Activated gamma-delta T cell treated with anti-CD3 and anti-CD28 coated beads, Interleukin-2, amount 50 U/mL, for 16 hours (primary cell): Measurements from ENCODE around the gene ESPNL.
"Not testable (repeated sequence)": the region's sequence is repeated elsewhere in the genome, so short reads cannot be mapped to it uniquely, and the experiment has no call there.

ENCODE experiments used
- DNase-seq: peaks from one replicate; pipeline ENCODE4 v3.0.0-alpha.2; 2020; ENCODE audit warnings: low read depth

The ESPNL gene

GRCh38 chr2:238100049-238100820 is at the start of gene ESPNL:
TSS of gene ESPNL (plus strand) at chr2:238100340. CDS start at chr2:238100420, 80 bp downstream.
- DNase-seq: no peak

GRCh38 chr2:238053191-238053776 is 46.9 kb upstream of the ESPNL start:
- no peak for DNase-seq

- no peak for DNase-seq
Observed at GRCh38 chr2:238055841-238056240, 44.3 kb upstream of the ESPNL start.

- not testable (repeated sequence) for DNase-seq
Observed at GRCh38 chr2:238057696-238058575, 42.2 kb upstream of the ESPNL start.

- DNase-seq: no peak
Observed at GRCh38 chr2:238059505-238059904, 40.6 kb upstream of the ESPNL start.

- no peak for DNase-seq
Observed at GRCh38 chr2:238060096-238060541, 40.0 kb upstream of the ESPNL start.

GRCh38 chr2:238060542-238061314 is 39.4 kb upstream of the ESPNL start, which contains the start of gene SCLY:
TSS of gene SCLY (plus strand) at chr2:238061001. CDS start at chr2:238061055, 54 bp downstream.
- peak; percentile 94 for DNase-seq

- no peak for DNase-seq
Observed at GRCh38 chr2:238061315-238062202, 38.6 kb upstream of the ESPNL start.

GRCh38 chr2:238063414-238064189 is 36.5 kb upstream of the ESPNL start:
- no peak for DNase-seq

GRCh38 chr2:238064376-238064775 is 35.8 kb upstream of the ESPNL start:
- no peak for DNase-seq

GRCh38 chr2:238065071-238065846 is 34.9 kb upstream of the ESPNL start:
- no peak for DNase-seq

GRCh38 chr2:238066218-238066617 is 33.9 kb upstream of the ESPNL start:
- no peak for DNase-seq

- not testable (repeated sequence) for DNase-seq
Observed at GRCh38 chr2:238066718-238067117, 33.4 kb upstream of the ESPNL start.

- no peak for DNase-seq
Observed at GRCh38 chr2:238067939-238068338, 32.2 kb upstream of the ESPNL start.

GRCh38 chr2:238069021-238069709 is 31.0 kb upstream of the ESPNL start:
- no peak for DNase-seq

GRCh38 chr2:238069877-238070276 is 30.3 kb upstream of the ESPNL start:
- no peak for DNase-seq

GRCh38 chr2:238075397-238075796 is 24.7 kb upstream of the ESPNL start:
- no peak for DNase-seq

GRCh38 chr2:238077292-238077691 is 22.8 kb upstream of the ESPNL start:
- no peak for DNase-seq
